Measurements from ENCODE around the gene IGSF6.

Gene IGSF6

GRCh38 chr16:21617607-21618006, 34.8 kb downstream of the IGSF6 start:
- H3K9me3 ChIP-seq (ENCODE audit: severe bottlenecking) = no peaks in the 10 kb centered on the region
- DNase-seq (ENCODE audit: low spot score) (no peak), ATAC-seq (ENCODE audit: low read depth) (no peak)
- H3K4me3 ChIP-seq (ENCODE audit: severe bottlenecking) = no peak overlapping the region
- no peaks in the 10 kb centered on the region for H3K27me3 ChIP-seq (ENCODE audit: insufficient read depth, poor library complexity, severe bottlenecking)
- no peak for TF ChIP-seq CTCF (IDR thresholded peaks at IDR 0.05; ENCODE audit: poor library complexity, severe bottlenecking)
- no peaks in the 10 kb centered on the region for H3K4me1 ChIP-seq (ENCODE audit: insufficient read depth, poor library complexity, severe bottlenecking)
- no peak overlapping the region for H3K27ac ChIP-seq (ENCODE audit: poor library complexity, severe bottlenecking)
- H3K36me3 ChIP-seq (ENCODE audit: low read depth) = peaks cover 44% of the 10 kb centered on the region

GRCh38 chr16:21614896-21615295, 37.5 kb downstream of the IGSF6 start:
- ATAC-seq (ENCODE audit: low read depth) = no peak
- Histone ChIP-seq H3K27me3 (ENCODE audit: insufficient read depth, poor library complexity, severe bottlenecking) (no peaks in the 10 kb centered on the region), H3K4me1 (ENCODE audit: insufficient read depth, poor library complexity, severe bottlenecking) (peaks cover 24% of the 10 kb centered on the region), H3K9me3 (ENCODE audit: severe bottlenecking) (no peaks in the 10 kb centered on the region), H3K27ac (ENCODE audit: poor library complexity, severe bottlenecking) (no peak overlapping the region), H3K36me3 (ENCODE audit: low read depth) (peaks cover 25% of the 10 kb centered on the region), H3K4me3 (ENCODE audit: severe bottlenecking) (no peak overlapping the region)
- no peak for DNase-seq (ENCODE audit: low spot score)
- no peak for TF ChIP-seq CTCF (IDR thresholded peaks at IDR 0.05; ENCODE audit: poor library complexity, severe bottlenecking)

GRCh38 chr16:21613781-21614180, 38.6 kb downstream of the IGSF6 start:
- TF ChIP-seq CTCF (IDR thresholded peaks at IDR 0.05; ENCODE audit: poor library complexity, severe bottlenecking) = no peak
- Histone ChIP-seq H3K27me3 (ENCODE audit: insufficient read depth, poor library complexity, severe bottlenecking) (no peaks in the 10 kb centered on the region), H3K4me3 (ENCODE audit: severe bottlenecking) (no peak overlapping the region), H3K36me3 (ENCODE audit: low read depth) (peaks cover 19% of the 10 kb centered on the region), H3K27ac (ENCODE audit: poor library complexity, severe bottlenecking) (no peak overlapping the region), H3K9me3 (ENCODE audit: severe bottlenecking) (no peaks in the 10 kb centered on the region), H3K4me1 (ENCODE audit: insufficient read depth, poor library complexity, severe bottlenecking) (peaks cover 24% of the 10 kb centered on the region)
- ATAC-seq (ENCODE audit: low read depth) = no peak
- no peak for DNase-seq (ENCODE audit: low spot score)

DNA sequence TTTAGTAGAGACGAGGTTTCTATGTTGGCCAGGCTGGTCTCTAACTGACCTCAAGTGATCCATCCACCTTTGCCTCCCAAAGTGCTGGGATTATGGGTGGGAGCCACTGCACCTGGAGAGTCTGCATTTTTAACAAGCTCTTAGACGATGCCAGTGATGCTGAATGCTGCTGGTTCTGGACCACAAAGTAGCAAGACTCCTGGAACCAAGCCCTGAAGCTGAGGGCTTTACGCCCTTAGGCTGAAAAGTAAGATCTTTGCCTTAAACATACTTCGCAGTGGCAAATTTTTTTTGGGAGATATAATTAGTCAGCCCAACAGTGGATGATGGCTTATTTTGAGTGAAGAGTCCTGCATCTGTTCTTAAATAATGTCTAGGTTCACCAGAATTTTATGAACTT, 39.0 kb downstream of the IGSF6 start:
- Histone ChIP-seq H3K36me3 (ENCODE audit: low read depth) (peaks cover 17% of the 10 kb centered on the region), H3K27me3 (ENCODE audit: insufficient read depth, poor library complexity, severe bottlenecking) (no peaks in the 10 kb centered on the region), H3K4me3 (ENCODE audit: severe bottlenecking) (no peak overlapping the region), H3K4me1 (ENCODE audit: insufficient read depth, poor library complexity, severe bottlenecking) (peaks cover 24% of the 10 kb centered on the region), H3K27ac (ENCODE audit: poor library complexity, severe bottlenecking) (no peak overlapping the region), H3K9me3 (ENCODE audit: severe bottlenecking) (no peaks in the 10 kb centered on the region)
- ATAC-seq (ENCODE audit: low read depth) = no peak
- no peak for DNase-seq (ENCODE audit: low spot score)
- TF ChIP-seq CTCF (IDR thresholded peaks at IDR 0.05; ENCODE audit: poor library complexity, severe bottlenecking) = no peak

- TF ChIP-seq CTCF (IDR thresholded peaks at IDR 0.05; ENCODE audit: poor library complexity, severe bottlenecking) = no peak
- ATAC-seq (ENCODE audit: low read depth) (peak; percentile 87), DNase-seq (ENCODE audit: low spot score) (no peak)
- Histone ChIP-seq H3K27me3 (ENCODE audit: insufficient read depth, poor library complexity, severe bottlenecking) (no peaks in the 10 kb centered on the region), H3K4me3 (ENCODE audit: severe bottlenecking) (no peak overlapping the region), H3K36me3 (ENCODE audit: low read depth) (peaks cover 10% of the 10 kb centered on the region), H3K9me3 (ENCODE audit: severe bottlenecking) (no peaks in the 10 kb centered on the region), H3K27ac (ENCODE audit: poor library complexity, severe bottlenecking) (peak overlapping the region; percentile 57), H3K4me1 (ENCODE audit: insufficient read depth, poor library complexity, severe bottlenecking) (peaks cover 24% of the 10 kb centered on the region)
These were observed 40.6 kb downstream of the IGSF6 start for GRCh38 chr16:21611556-21612384.
